GM23338 (cell line): Measurements from ENCODE around the gene ADGRF4. TPM values are rescaled to one million over a fixed set of nuclear protein-coding genes. Genes with fewer than 3 reads are reported as not detected.

Source experiments
- ATAC-seq: fragments of 200-7000 bp; cut with Tn5 transposase; 3 replicates; pipeline ENCODE4 v1.9.1; 2020
- DNase-seq: peaks from one replicate; pipeline ENCODE4 v3.0.0-alpha.2; 2015; ENCODE audit warnings: low spot score
- H2AFZ ChIP-seq: fragments of 200-600 bp; sonication (generic); 2 replicates; pipeline ENCODE4 v1.8.0; 2016; ENCODE audit warnings: antibody characterized with exemption, mild to moderate bottlenecking, moderate library complexity
- H3F3A ChIP-seq: fragments of 200-600 bp; sonication (generic); replicated peaks from 2 replicates; pipeline ENCODE4 v1.8.0; 2017; ENCODE audit warnings: antibody characterized with exemption, mixed run types, low read depth
- H3K27ac ChIP-seq: fragments of 200-600 bp; sonication (generic); 2 replicates; pipeline ENCODE4 v1.6.1; 2016; ENCODE audit warnings: low read depth
- H3K27me3 ChIP-seq: fragments of 200-600 bp; sonication (generic); 2 replicates; pipeline ENCODE4 v1.8.0; 2016; ENCODE audit warnings: mild to moderate bottlenecking, mixed run types, moderate library complexity; ENCODE audit not compliant: insufficient read depth
- H3K36me3 ChIP-seq: fragments of 200-600 bp; sonication (generic); 2 replicates; pipeline ENCODE4 v1.8.0; 2016; ENCODE audit warnings: mild to moderate bottlenecking; ENCODE audit not compliant: insufficient read depth
- H3K4me1 ChIP-seq: fragments of 200-600 bp; sonication (generic); 2 replicates; pipeline ENCODE4 v1.8.0; 2016; ENCODE audit warnings: mild to moderate bottlenecking, moderate library complexity; ENCODE audit not compliant: insufficient read depth
- H3K4me2 ChIP-seq: fragments of 200-600 bp; sonication (generic); 2 replicates; pipeline ENCODE4 v1.7.1; 2017; ENCODE audit warnings: mixed run types
- H3K4me3 ChIP-seq: fragments of 200-600 bp; sonication (generic); 2 replicates; pipeline ENCODE4 v1.6.1; 2016; ENCODE audit warnings: mixed run types
- H3K79me2 ChIP-seq: fragments of 200-600 bp; sonication (generic); replicated peaks from 2 replicates; pipeline ENCODE4 v1.8.0; 2017; ENCODE audit warnings: mild to moderate bottlenecking; ENCODE audit not compliant: insufficient read depth
- H3K9me2 ChIP-seq: fragments of 200-600 bp; sonication (generic); 2 replicates; pipeline ENCODE4 v1.8.0; 2017; ENCODE audit not compliant: insufficient read depth
- H4K20me1 ChIP-seq: fragments of 200-600 bp; sonication (generic); replicated peaks from 2 replicates; pipeline ENCODE4 v1.8.0; 2017; ENCODE audit warnings: mild to moderate bottlenecking; ENCODE audit not compliant: insufficient read depth
- H3K27ac Mint-ChIP-seq: 2 replicates; pipeline ENCODE4 v1.8.0; 2020; ENCODE audit warnings: inconsistent platforms, mild to moderate bottlenecking, moderate library complexity, mixed read lengths
- H3K27me3 Mint-ChIP-seq: 3 replicates; pipeline ENCODE4 v1.8.0; 2022; ENCODE audit warnings: low read depth, mild to moderate bottlenecking, moderate library complexity, mixed read lengths, inconsistent platforms; ENCODE audit not compliant: insufficient read depth, poor library complexity
- H3K36me3 Mint-ChIP-seq: 3 replicates; pipeline ENCODE4 v1.8.0; 2021; ENCODE audit warnings: low read depth, mild to moderate bottlenecking, inconsistent platforms, moderate library complexity, mixed read lengths
- H3K4me1 Mint-ChIP-seq: 3 replicates; pipeline ENCODE4 v1.8.0; 2020; ENCODE audit warnings: mild to moderate bottlenecking, inconsistent platforms, mixed read lengths
- H3K4me3 Mint-ChIP-seq: 3 replicates; pipeline ENCODE4 v1.8.0; 2021; ENCODE audit warnings: moderate library complexity, mild to moderate bottlenecking, inconsistent platforms, mixed read lengths
- H3K9me3 Mint-ChIP-seq: 3 replicates; pipeline ENCODE4 v1.8.0; 2020; ENCODE audit warnings: moderate library complexity, mild to moderate bottlenecking, inconsistent platforms, mixed read lengths
- JUNB ChIP-seq: IDR thresholded peaks from one replicate; pipeline ENCODE4 v1.6.1; 2016; ENCODE audit warnings: antibody characterized with exemption; ENCODE audit not compliant: unreplicated experiment
- POLR2AphosphoS5 ChIP-seq: IDR thresholded peaks from 2 replicates; pipeline ENCODE4 v1.6.1; 2016; ENCODE audit warnings: antibody characterized with exemption, low read depth
- ZNF114 ChIP-seq: fragments of 250-450 bp; sonication (Bioruptor Pico); IDR thresholded peaks from 2 replicates; pipeline ENCODE4 v1.5.0; 2020; ENCODE audit warnings: mild to moderate bottlenecking, moderate library complexity
- ZNF331 ChIP-seq: fragments of 250-450 bp; sonication (Bioruptor Pico); IDR thresholded peaks from 2 replicates; pipeline ENCODE4 v1.5.0; 2020; ENCODE audit warnings: low read depth, mild to moderate bottlenecking, moderate library complexity
- ZNF462 ChIP-seq: fragments of 250-450 bp; sonication (Bioruptor Pico); IDR thresholded peaks from 2 replicates; pipeline ENCODE4 v1.5.0; 2020; ENCODE audit warnings: mild to moderate bottlenecking, moderate library complexity
- polyA plus RNA-seq: library from polyadenylated mRNA; unstranded; fragments of >200 nt; fragmentation: Nextera tagmentation; extraction: Ambion mirVana; gene quantifications from 2 replicates; pipeline ENCODE4 v1.2.1, GENCODE V29; 2016
- total RNA-seq: library from RNA; depleted of rRNA; stranded (reverse); fragments of >200 nt; shearing (Covaris generic); gene quantifications from 2 replicates; pipeline ENCODE4 v1.2.3, GENCODE V29; 2014

The ADGRF4 gene
- total and polyA plus RNA-seq, 2 experiments from 2014 or later, result not detected

- TF ChIP-seq ZNF462 (CRISPR knock-in tag) (no peak), ZNF331 (no peak)
Measured at GRCh38 chr6:47716207-47716606, 17.8 kb downstream of the ADGRF4 start (continued).

GRCh38 chr6:47718571-47718970 is 20.2 kb downstream of the ADGRF4 start:
- Histone ChIP-seq H3K4me3 (no peak overlapping the region), H3K4me2 (no peak overlapping the region), H3K79me2 (no peaks in the 10 kb centered on the region), H3F3A (no peaks in the 10 kb centered on the region), H4K20me1 (no peaks in the 10 kb centered on the region), H3K27me3 (no peaks in the 10 kb centered on the region), H3K9me2 (peaks cover 21% of the 10 kb centered on the region), H3K36me3 (no peaks in the 10 kb centered on the region), H2AFZ (no peak overlapping the region), H3K4me1 (no peaks in the 10 kb centered on the region), H3K27ac (no peak overlapping the region)
- H3K4me1 Mint-ChIP-seq, result no peaks in the 10 kb centered on the region
- H3K27ac Mint-ChIP-seq, result no peak overlapping the region
- H3K9me3 Mint-ChIP-seq, result no peaks in the 10 kb centered on the region
- no peaks in the 10 kb centered on the region for H3K36me3 Mint-ChIP-seq
- no peak overlapping the region for H3K4me3 Mint-ChIP-seq
- no peak for ATAC-seq
- H3K27me3 Mint-ChIP-seq, result no peaks in the 10 kb centered on the region
- no peak for TF ChIP-seq JUNB
- DNase-seq, result no peak

GRCh38 chr6:47721189-47721588 is 22.8 kb downstream of the ADGRF4 start:
- Mint-ChIP-seq H3K4me1 (no peaks in the 10 kb centered on the region), H3K27me3 (no peaks in the 10 kb centered on the region), H3K27ac (no peak overlapping the region), H3K36me3 (no peaks in the 10 kb centered on the region), H3K4me3 (no peak overlapping the region), H3K9me3 (no peaks in the 10 kb centered on the region)
- Histone ChIP-seq H3K4me1 (no peaks in the 10 kb centered on the region), H3K4me2 (no peak overlapping the region), H3K27me3 (no peaks in the 10 kb centered on the region), H3K79me2 (no peaks in the 10 kb centered on the region), H3K4me3 (no peak overlapping the region), H3K27ac (no peak overlapping the region), H3K9me2 (peaks cover 16% of the 10 kb centered on the region), H2AFZ (no peak overlapping the region), H4K20me1 (no peaks in the 10 kb centered on the region), H3F3A (no peaks in the 10 kb centered on the region), H3K36me3 (no peaks in the 10 kb centered on the region)
- ATAC-seq (no peak), DNase-seq (no peak)
- TF ChIP-seq ZNF462 (CRISPR knock-in tag) (no peak), ZNF114 (CRISPR knock-in tag) (no peak), POLR2AphosphoS5 (no peak)
